GM19035 (cell line): ENCODE results near the gene COX17.

Source experiments
- ATAC-seq: cut with Tn5 transposase; IDR thresholded peaks from one replicate; pipeline ENCODE4 v1.9.1; 2021; ENCODE audit not compliant: unreplicated experiment

Gene COX17

DNA sequence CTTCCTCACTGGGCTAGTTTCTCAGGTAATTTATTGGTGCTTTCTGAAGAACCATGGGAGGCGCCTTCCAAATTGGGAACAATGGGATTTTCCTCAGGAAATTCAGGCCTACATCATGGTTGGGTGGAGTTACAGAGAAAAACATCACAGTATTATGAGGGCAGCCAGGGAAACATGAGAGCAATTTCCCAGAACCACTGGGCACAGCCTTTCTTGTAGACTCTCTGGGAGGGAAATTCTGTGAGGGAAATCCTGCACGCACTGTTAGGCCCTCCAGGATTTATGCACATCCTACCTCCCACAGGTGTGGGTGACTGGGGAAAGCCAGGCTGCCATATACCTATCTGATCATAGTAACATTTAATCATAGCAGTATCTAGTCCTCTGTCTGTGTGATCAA is 30.0 kb downstream of the COX17 start:
- no peak for ATAC-seq

GRCh38 chr3:119645813-119646212 is 31.4 kb downstream of the COX17 start:
- ATAC-seq: no peak

DNA sequence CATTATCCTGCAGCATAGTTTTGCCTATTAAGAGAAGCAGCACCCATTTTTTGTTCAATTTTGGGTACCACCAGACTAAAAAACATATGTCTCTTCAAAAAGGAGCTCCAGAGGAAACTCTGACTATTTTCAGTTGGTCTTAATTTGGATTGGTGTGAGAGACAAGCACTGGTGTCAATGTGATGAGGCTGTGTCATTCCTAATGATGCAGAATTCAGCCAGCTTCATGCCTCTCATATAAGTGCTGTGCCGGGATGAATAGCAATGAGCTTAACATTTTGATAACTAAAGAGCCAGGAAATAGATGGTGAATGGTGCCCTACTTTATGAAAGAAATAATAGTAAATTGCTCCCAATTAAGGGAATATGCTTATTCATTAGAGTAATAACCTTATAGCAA is 32.7 kb downstream of the COX17 start:
- no peak for ATAC-seq

GRCh38 chr3:119643528-119643927 is 33.7 kb downstream of the COX17 start:
- ATAC-seq: no peak

GRCh38 chr3:119642746-119643473 is 34.3 kb downstream of the COX17 start:
- ATAC-seq: no peak

DNA sequence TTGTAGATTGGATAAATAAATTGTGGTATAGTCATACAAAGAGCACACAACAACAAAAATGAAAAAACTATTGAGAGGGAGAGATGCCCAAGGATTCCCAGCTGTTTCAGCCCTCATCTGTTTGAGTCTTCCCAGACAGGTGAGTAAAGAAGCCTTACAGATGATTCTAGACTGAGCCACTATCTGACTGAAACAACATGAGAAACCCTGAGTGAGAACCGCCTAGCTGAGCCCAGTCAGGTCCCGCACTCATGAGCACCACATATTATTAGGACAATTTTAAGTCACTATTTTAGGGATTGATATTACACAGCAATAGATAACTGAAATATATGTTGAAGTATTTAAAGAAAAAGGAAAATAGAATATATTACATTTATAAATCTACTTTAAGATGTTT is 35.8 kb downstream of the COX17 start:
- no peak for ATAC-seq

DNA sequence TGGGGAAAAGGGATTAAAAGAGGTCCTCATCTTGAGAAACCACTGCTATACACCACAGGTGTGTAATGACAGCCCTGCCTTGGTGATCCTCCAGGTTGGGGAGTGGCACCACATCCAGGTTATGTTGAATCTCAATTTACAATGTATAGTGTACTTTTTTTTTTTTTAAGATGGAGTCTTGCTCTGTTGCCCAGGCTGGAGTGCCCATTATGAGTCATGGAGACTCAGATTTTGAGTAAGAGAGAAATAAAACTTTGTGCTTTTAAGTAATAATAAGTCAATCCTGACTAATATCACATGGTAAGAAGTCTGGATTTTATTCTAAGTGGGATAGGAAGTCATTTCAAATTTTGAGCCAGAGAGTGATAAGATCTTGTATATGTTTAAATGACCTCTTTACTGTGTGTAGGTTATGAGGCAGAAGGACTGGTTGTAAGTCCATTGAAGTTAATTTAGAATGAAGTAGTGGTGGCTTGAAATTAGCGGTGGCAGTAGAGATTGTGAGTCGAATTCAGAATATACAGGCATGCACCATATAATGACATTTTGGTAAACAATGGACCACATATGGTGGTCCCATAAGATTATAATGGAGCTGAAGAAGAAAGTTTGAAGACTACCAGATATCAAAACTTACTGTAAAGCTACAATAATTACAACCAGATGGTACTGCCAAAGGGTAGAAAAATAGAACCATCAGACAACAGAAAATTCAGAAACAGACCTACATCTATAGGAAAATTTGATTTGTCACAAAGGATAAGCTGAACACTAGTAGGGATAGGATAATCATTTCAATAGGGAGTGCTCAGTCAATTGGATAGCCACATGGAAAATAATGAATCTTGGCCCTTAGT is 37.5 kb downstream of the COX17 start:
- no peak for ATAC-seq

DNA sequence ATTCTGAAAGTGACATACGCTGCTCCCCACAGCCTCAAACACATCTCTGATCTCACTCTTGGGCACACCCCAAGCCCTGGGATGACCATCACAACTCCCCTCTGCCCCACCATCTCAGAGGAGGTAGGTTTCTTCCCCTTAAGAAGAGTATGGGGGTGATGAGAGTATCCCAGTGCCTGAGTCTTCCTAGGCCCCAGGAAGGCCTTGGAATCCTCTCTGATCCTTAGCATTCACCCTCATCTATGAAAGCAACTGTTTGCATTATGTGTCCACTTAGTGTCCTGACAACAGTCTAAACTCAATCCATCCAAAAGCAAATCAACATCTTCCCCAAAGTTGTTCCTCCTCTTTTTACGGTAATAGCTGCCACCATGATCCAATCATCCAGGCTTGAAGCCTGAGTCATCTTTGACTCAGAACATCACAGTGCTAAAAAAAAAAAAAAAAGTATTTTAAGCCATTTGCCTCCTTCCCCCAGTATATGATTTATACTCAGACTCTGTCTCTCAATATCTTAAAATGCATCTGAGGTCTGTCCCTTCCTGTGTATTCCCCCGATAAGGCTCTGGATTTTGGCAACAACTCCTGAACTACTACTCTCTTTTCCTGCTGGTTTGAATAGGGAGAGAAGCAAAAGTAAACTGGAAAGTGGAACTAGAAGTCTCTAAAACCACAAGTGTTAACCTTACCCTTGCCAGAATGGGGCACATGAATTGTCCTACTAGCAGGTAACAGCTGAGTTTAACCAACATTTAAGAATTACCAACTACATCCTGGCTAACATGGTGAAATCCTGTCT is 39.3 kb downstream of the COX17 start:
- ATAC-seq: peak; percentile 35

DNA sequence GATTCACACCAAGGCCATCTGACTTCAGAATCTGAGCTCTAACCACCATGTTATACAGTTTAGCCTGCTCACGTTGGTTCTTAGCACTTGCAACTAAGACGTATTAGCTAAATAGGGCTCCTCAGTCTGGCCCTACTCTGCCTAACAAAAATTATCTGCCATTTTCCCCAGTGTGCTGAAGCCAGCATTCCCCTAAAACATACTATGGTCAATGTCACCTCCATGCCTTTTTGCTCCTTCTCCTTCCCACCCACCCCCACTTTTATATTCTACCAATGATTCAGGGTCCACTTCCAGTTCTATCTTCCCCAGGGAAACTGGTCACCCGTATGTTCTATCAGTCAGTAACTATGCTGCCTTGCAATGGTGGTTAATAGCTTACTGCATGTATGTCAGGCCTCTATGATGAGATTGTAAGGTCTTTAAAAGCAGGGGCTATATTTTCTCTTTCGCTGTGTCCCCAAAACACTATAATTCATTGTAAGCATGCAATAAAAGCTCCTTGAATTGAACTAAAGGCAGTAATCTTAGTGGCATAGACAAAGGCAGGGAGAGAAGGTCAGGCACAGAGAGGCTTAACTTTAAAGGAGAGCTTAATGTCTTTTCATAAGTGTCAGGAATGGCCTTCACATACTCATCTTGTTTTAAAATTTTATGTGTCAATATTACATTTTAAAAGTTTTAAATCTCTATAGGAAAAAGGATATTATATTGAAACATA is 40.2 kb downstream of the COX17 start:
- ATAC-seq: no peak

- no peak for ATAC-seq
These were observed 41.0 kb downstream of the COX17 start for GRCh38 chr3:119636249-119636648.

- ATAC-seq: no peak
These were observed 41.5 kb downstream of the COX17 start for GRCh38 chr3:119635719-119636118.

DNA sequence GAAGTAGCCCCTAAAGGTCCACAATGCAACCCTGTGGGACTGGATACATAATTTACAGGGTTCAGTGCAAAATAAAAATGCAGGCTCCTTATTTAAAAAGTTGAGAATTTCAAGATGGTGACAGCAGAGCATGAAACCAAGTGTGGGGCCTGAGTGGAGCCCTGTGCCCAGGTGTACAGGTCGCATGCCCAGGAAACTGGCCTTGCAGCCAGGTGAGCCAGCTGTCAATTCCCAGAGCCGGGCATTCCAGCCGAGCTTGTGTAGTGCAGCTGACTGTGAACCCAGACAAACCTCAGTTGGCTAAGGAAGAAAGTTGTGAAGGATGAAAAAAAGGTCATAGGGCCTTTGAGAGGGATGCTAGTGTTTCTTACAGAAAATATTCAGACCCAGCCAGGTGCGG is 44.4 kb downstream of the COX17 start:
- ATAC-seq: no peak

GRCh38 chr3:119632216-119632615 is 45.0 kb downstream of the COX17 start:
- ATAC-seq: no peak

GRCh38 chr3:119631516-119631915 is 45.7 kb downstream of the COX17 start:
- no peak for ATAC-seq

DNA sequence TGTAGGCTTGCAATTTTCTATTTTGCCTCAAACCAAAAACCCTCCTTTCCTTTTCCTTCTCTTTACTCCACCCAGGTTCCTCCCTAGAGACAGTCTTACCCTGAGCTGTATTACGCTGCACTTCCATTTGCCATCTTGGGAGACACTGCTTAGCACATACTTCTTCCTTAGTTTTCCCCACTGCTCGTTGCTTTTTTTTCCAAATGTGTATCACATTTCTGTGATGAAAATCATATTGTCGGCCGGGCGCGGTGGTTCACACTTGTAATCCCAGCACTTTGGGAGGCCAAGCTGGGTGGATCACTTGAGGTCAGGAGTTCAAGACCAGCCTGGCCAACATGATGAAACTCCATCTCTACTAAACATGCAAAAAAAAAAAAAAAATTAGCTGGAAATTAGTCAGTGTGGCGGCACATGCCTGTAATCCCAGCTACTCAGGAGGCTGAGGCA is 46.3 kb downstream of the COX17 start:
- ATAC-seq: no peak

- no peak for ATAC-seq
These were observed 46.9 kb downstream of the COX17 start for GRCh38 chr3:119630128-119630879.

DNA sequence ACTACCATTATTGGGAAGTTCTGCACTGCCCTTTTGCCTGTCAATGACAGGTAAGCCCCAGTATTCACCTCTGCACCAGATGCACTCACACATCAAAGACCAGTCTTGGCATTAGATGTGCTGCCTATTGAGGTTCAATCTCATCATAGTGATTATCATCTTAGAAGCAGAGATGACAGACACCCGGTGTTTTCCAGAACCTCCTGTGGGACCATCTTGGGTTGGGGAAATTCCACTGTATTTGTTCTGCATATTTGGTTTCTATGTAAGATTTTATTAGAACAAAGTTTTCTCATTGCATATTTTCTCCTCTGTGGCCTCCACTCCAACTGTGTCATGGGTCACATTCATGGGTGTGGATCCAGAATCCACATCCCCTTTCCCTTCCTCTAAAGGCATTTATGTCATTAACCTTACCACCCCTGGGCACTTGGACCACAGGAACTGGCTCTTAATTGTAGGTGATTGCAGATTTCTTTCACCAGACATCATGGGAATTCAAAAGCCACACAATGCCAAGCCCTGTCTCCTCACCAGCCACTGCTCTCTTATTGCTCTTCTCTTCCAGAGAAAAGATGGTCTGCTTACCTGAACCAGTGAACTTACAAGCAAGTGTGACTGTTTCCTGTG is 48.3 kb downstream of the COX17 start:
- peak; percentile 35 for ATAC-seq

GRCh38 chr3:119628390-119628789 is 48.8 kb downstream of the COX17 start:
- ATAC-seq: peak; percentile 62

DNA sequence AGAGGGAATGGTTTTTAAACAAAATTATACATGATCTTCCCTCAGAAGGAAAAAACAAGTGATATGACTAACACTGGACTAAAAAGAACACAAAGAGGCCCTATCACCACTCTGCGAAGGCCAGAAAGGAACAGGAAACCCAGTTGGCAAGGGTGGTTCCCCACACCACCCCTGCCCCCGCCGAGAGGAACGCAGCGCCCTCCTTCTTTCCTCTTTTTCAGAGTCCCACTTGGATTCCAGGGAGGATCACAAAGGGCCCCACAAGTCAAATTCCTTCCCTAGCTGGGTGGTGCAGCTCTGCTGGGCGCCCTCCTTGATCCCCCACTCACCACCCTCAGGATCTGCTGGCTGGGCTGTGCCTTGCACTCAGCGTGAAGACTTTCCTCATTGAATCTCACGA is 49.7 kb downstream of the COX17 start:
- no peak for ATAC-seq

- ATAC-seq: no peak
These were observed 51.0 kb downstream of the COX17 start for GRCh38 chr3:119626196-119626595.
